B cell (primary cell): ENCODE measurements around the gene NAA35.

Source experiments
- CTCF ChIP-seq: fragments of 200-600 bp; IDR thresholded peaks from one replicate; pipeline ENCODE4 v1.8.0; 2022; ENCODE audit warnings: antibody characterized with exemption, mild to moderate bottlenecking
- EZH2 ChIP-seq: IDR thresholded peaks from 2 replicates; pipeline ENCODE4 v1.6.1; 2012; ENCODE audit warnings: borderline replicate concordance, low read depth, mild to moderate bottlenecking, moderate library complexity, low read length; ENCODE audit not compliant: insufficient read depth, poor library complexity, severe bottlenecking

- no peak for TF ChIP-seq CTCF
- TF ChIP-seq EZH2 = no peak
Observed at GRCh38 chr9:85899388-85899787, 41.6 kb upstream of the NAA35 start.
